ENCODE data around the gene LYRM7. TPM values are rescaled to one million over a fixed set of nuclear protein-coding genes. Genes with fewer than 3 reads are reported as not detected.

LYRM7 gene
- total RNA-seq, 1 experiment from 2014 or later, result 12.1 TPM

GRCh38 chr5:131147258-131147657 lies 23.5 kb upstream of the LYRM7 start:
- Histone ChIP-seq H3K27ac (ENCODE audit: low read length) (no peak overlapping the region), H3K36me3 (ENCODE audit: control insufficient read depth, insufficient read depth, low read length) (no peaks in the 10 kb centered on the region), H3K27me3 (ENCODE audit: control insufficient read depth, insufficient read depth, low read length) (no peaks in the 10 kb centered on the region), H3K4me1 (ENCODE audit: control insufficient read depth, insufficient read depth, low read length) (no peaks in the 10 kb centered on the region), H3K4me3 (ENCODE audit: low read depth in 2 of 2, low read length in 2 of 2) (no peak overlapping the region), H3K9me3 (ENCODE audit: control insufficient read depth, insufficient read depth, low read depth, low read length) (no peaks in the 10 kb centered on the region)
- BruUV-seq (replicated peaks), result no TSS peak
- ATAC-seq (no peak), DNase-seq (ENCODE audit: low read depth, low spot score) (no peak)
- ChIA-PET POLR2A (no interaction called here), CTCF (no interaction called here)
- intact Hi-C loops (cut with micrococcal nuclease; ENCODE audit: unreplicated experiment), result no loop called here
- in situ Hi-C loops (cut with HindIII; ENCODE audit: low pct_unique_long_range_greater_than_20kb, low sequenced_read_pairs), result no loop called here
- TF ChIP-seq TCF7L2 (IDR thresholded peaks at IDR 0.05; ENCODE audit: low read depth, low read length) (no peak), POLR2AphosphoS5 (IDR thresholded peaks at IDR 0.05; ENCODE audit: low read depth, low read length) (no peak), REST (IDR thresholded peaks at IDR 0.05; ENCODE audit: insufficient read depth in 1 of 2, low read depth in 2 of 2, low read length in 1 of 2) (no peak), CTCF (IDR thresholded peaks at IDR 0.05) (no peak), SIN3A (IDR thresholded peaks at IDR 0.05; ENCODE audit: borderline replicate concordance, insufficient read depth, low read depth, low read length) (no peak)

DNA sequence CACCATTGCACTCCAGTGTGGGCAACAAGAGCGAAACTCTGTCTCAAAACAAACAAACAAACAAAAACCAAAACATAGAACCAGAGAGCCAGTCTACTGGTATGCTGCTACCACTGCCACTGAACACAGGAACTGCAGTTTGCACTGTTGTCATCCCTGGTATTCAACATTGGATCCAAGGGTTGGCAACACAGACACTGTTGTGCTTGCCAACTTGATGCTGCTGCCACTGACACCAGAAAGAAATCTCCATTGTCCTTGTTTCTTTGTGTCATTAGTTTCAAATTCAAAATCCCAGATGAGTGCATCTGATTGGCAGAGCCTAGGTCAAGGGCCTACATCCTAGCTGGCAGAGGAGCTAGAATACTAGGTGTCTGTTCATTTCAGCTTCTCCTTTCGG lies 21.9 kb upstream of the LYRM7 start:
- DNase-seq (ENCODE audit: low read depth, low spot score) (no peak), ATAC-seq (no peak)
- Histone ChIP-seq H3K36me3 (ENCODE audit: control insufficient read depth, insufficient read depth, low read length) (no peaks in the 10 kb centered on the region), H3K4me3 (ENCODE audit: low read depth in 2 of 2, low read length in 2 of 2) (no peak overlapping the region), H3K27ac (ENCODE audit: low read length) (no peak overlapping the region), H3K27me3 (ENCODE audit: control insufficient read depth, insufficient read depth, low read length) (no peaks in the 10 kb centered on the region), H3K4me1 (ENCODE audit: control insufficient read depth, insufficient read depth, low read length) (no peaks in the 10 kb centered on the region), H3K9me3 (ENCODE audit: control insufficient read depth, insufficient read depth, low read depth, low read length) (no peaks in the 10 kb centered on the region)
- in situ Hi-C loops (cut with HindIII; ENCODE audit: low pct_unique_long_range_greater_than_20kb, low sequenced_read_pairs), result no loop called here
- TF ChIP-seq SIN3A (IDR thresholded peaks at IDR 0.05; ENCODE audit: borderline replicate concordance, insufficient read depth, low read depth, low read length), result no peak
- TF ChIP-seq REST (IDR thresholded peaks at IDR 0.05; ENCODE audit: insufficient read depth in 1 of 2, low read depth in 2 of 2, low read length in 1 of 2), result no peak
- no peak for TF ChIP-seq TCF7L2 (IDR thresholded peaks at IDR 0.05; ENCODE audit: low read depth, low read length)
- CTCF ChIA-PET, result no interaction called here
- POLR2A ChIA-PET, result no interaction called here
- intact Hi-C loops (cut with micrococcal nuclease; ENCODE audit: unreplicated experiment), result no loop called here
- BruUV-seq (replicated peaks), result no TSS peak

All from Panc1 (cell line).